H9 (cell line): Measurements from ENCODE around the gene SPOCD1. TPM values are rescaled to one million over a fixed set of nuclear protein-coding genes. Genes with fewer than 3 reads are reported as not detected.

Experiments used
- DNase-seq: peaks from one replicate; pipeline ENCODE4 v3.0.0-alpha.2; 2017
- H2AFZ ChIP-seq: one replicate; pipeline ENCODE4 v1.6.1; 2013; ENCODE audit warnings: mild to moderate bottlenecking, low read length, control low read depth, moderate library complexity
- H2AK5ac ChIP-seq: 2 replicates; pipeline ENCODE4 v1.6.1; 2013; ENCODE audit warnings: low read length, control low read depth, mixed read lengths; ENCODE audit not compliant: insufficient read length
- H2BK120ac ChIP-seq: one replicate; pipeline ENCODE4 v1.6.1; 2013; ENCODE audit warnings: low read depth, mild to moderate bottlenecking, low read length, control low read depth, inconsistent platforms; ENCODE audit not compliant: poor library complexity, severe bottlenecking
- H2BK12ac ChIP-seq: 2 replicates; pipeline ENCODE4 v1.6.1; 2013; ENCODE audit warnings: low read length, control low read depth, mixed read lengths, low read depth; ENCODE audit not compliant: insufficient read length
- H2BK15ac ChIP-seq: 2 replicates; pipeline ENCODE4 v1.6.1; 2013; ENCODE audit warnings: low read depth, low read length, control low read depth
- H2BK20ac ChIP-seq: one replicate; pipeline ENCODE4 v1.6.1; 2013; ENCODE audit warnings: low read depth, mild to moderate bottlenecking, low read length, control low read depth, inconsistent platforms; ENCODE audit not compliant: poor library complexity, severe bottlenecking
- H2BK5ac ChIP-seq: 2 replicates; pipeline ENCODE4 v1.6.1; 2013; ENCODE audit warnings: low read length, control low read depth, mixed read lengths; ENCODE audit not compliant: insufficient read length
- H3K14ac ChIP-seq: 2 replicates; pipeline ENCODE4 v1.6.1; 2013; ENCODE audit warnings: low read length, control low read depth; ENCODE audit not compliant: insufficient read depth
- H3K18ac ChIP-seq: 2 replicates; pipeline ENCODE4 v1.6.1; 2013; ENCODE audit warnings: low read depth, mild to moderate bottlenecking, mixed read lengths, low read length, control low read depth; ENCODE audit not compliant: insufficient read length
- H3K23ac ChIP-seq: 2 replicates; pipeline ENCODE4 v1.6.1; 2013; ENCODE audit warnings: low read length, control low read depth, mixed read lengths, low read depth; ENCODE audit not compliant: insufficient read length
- H3K23me2 ChIP-seq: 2 replicates; pipeline ENCODE4 v1.6.1; 2013; ENCODE audit warnings: low read depth, mild to moderate bottlenecking, mixed read lengths, low read length, control low read depth; ENCODE audit not compliant: insufficient read length, poor library complexity, severe bottlenecking
- H3K27ac ChIP-seq: 2 replicates; pipeline ENCODE4 v1.5.1; 2013; ENCODE audit warnings: low read length, control low read depth, mixed read lengths, low read depth; ENCODE audit not compliant: insufficient read length
- H3K27me3 ChIP-seq: 2 replicates; pipeline ENCODE4 v1.6.1; 2013; ENCODE audit warnings: low read length, control low read depth, inconsistent platforms; ENCODE audit not compliant: insufficient read depth
- H3K4ac ChIP-seq: 2 replicates; pipeline ENCODE4 v1.6.1; 2013; ENCODE audit warnings: low read depth, mild to moderate bottlenecking, control low read depth, inconsistent platforms, low read length, moderate library complexity
- H3K4me1 ChIP-seq: 2 replicates; pipeline ENCODE4 v1.6.1; 2013; ENCODE audit warnings: low read length, control low read depth, inconsistent platforms; ENCODE audit not compliant: insufficient read depth
- H3K4me2 ChIP-seq: 2 replicates; pipeline ENCODE4 v1.6.1; 2013; ENCODE audit warnings: low read length, control low read depth, mixed read lengths; ENCODE audit not compliant: insufficient read length, insufficient read depth
- H3K56ac ChIP-seq: 2 replicates; pipeline ENCODE4 v1.6.1; 2013; ENCODE audit warnings: low read depth, mild to moderate bottlenecking, mixed read lengths, low read length, control low read depth; ENCODE audit not compliant: insufficient read length
- H3K79me1 ChIP-seq: 2 replicates; pipeline ENCODE4 v1.6.1; 2013; ENCODE audit warnings: low read depth, mild to moderate bottlenecking, moderate library complexity, low read length, control low read depth, inconsistent platforms; ENCODE audit not compliant: insufficient read depth, poor library complexity, severe bottlenecking
- H3K79me2 ChIP-seq: 2 replicates; pipeline ENCODE4 v1.6.1; 2013; ENCODE audit warnings: low read length, control low read depth, inconsistent platforms; ENCODE audit not compliant: insufficient read depth
- H3K9ac ChIP-seq: 2 replicates; pipeline ENCODE4 v1.6.1; 2013; ENCODE audit warnings: low read length, control low read depth, mixed read lengths; ENCODE audit not compliant: insufficient read length; ENCODE audit errors: extremely low read depth
- H3K9me3 ChIP-seq: one replicate; pipeline ENCODE4 v1.6.1; 2013; ENCODE audit warnings: low read depth, low read length, inconsistent platforms; ENCODE audit not compliant: control insufficient read depth
- H3T11ph ChIP-seq: one replicate; pipeline ENCODE4 v1.6.1; 2013; ENCODE audit warnings: mild to moderate bottlenecking, low read length, control low read depth, inconsistent platforms
- H4K20me1 ChIP-seq: one replicate; pipeline ENCODE4 v1.6.1; 2013; ENCODE audit not compliant: control insufficient read depth, insufficient read length, insufficient read depth
- H4K5ac ChIP-seq: 2 replicates; pipeline ENCODE4 v1.6.1; 2013; ENCODE audit warnings: low read depth, mild to moderate bottlenecking, mixed read lengths, low read length, control low read depth; ENCODE audit not compliant: insufficient read length
- H4K8ac ChIP-seq: replicated peaks from 2 replicates; pipeline ENCODE4 v1.6.1; 2013; ENCODE audit warnings: low read length, control low read depth, mixed read lengths, low read depth; ENCODE audit not compliant: insufficient read length
- H4K91ac ChIP-seq: 2 replicates; pipeline ENCODE4 v1.6.1; 2013; ENCODE audit warnings: low read depth, mild to moderate bottlenecking, moderate library complexity, mixed read lengths, low read length, control low read depth; ENCODE audit not compliant: insufficient read length
- H3K27ac Mint-ChIP-seq, 3 experiments: 2 replicates in 2 of 3; 3 replicates in 1 of 3; pipeline ENCODE4 v1.8.0; 2020 to 2021; ENCODE audit warnings: mixed read lengths in 3 of 3, mild to moderate bottlenecking in 1 of 3, moderate library complexity in 1 of 3
- H3K27me3 Mint-ChIP-seq: 2 replicates; pipeline ENCODE4 v1.8.0; 2021; ENCODE audit warnings: low read depth, mild to moderate bottlenecking, moderate library complexity, mixed read lengths
- H3K36me3 Mint-ChIP-seq, 3 experiments: 2 replicates in 2 of 3; 3 replicates in 1 of 3; pipeline ENCODE4 v1.8.0; 2020 to 2021; ENCODE audit warnings: low read depth in 3 of 3, mixed read lengths in 3 of 3; ENCODE audit not compliant: insufficient read depth in 1 of 3
- H3K4me1 Mint-ChIP-seq, 2 experiments: 2 replicates each; pipeline ENCODE4 v1.8.0; 2020; ENCODE audit warnings: mixed read lengths in 2 of 2
- H3K4me3 Mint-ChIP-seq, 2 experiments: 2 replicates in 1 of 2; 3 replicates in 1 of 2; pipeline ENCODE4 v1.8.0; 2020 to 2021; ENCODE audit warnings: mild to moderate bottlenecking in 2 of 2, mixed read lengths in 2 of 2, moderate library complexity in 1 of 2
- H3K9me3 Mint-ChIP-seq, 2 experiments: 2 replicates in 1 of 2; 3 replicates in 1 of 2; pipeline ENCODE4 v1.8.0; 2020; ENCODE audit warnings: mild to moderate bottlenecking in 2 of 2, mixed read lengths in 2 of 2, moderate library complexity in 1 of 2
- CTCF ChIP-seq: fragments of 200-600 bp; sonication (generic); conservative IDR thresholded peaks from 3 replicates; pipeline ENCODE4 v1.8.0; 2021; ENCODE audit warnings: antibody characterized with exemption, mild to moderate bottlenecking
- WGBS: extraction: QIAGEN DNeasy Blood & Tissue Kit; methylation state at CpG from one replicate; pipeline ENCODE4 v1.1.7; 2013; ENCODE audit warnings: missing lambda C conversion rate, low lambda C conversion rate, mixed read lengths; ENCODE audit not compliant: insufficient read length; ENCODE audit errors: extremely low coverage; 5-methylcytosine and 5-hydroxymethylcytosine counted together
- total RNA-seq: library from RNA; stranded (reverse); gene quantifications from 2 replicates; pipeline ENCODE4 v1.2.1, GENCODE V29; 2021

Gene SPOCD1
- total RNA-seq, 1 experiment from 2014 or later, result 1.5 TPM

- Histone ChIP-seq H2AFZ (no peak overlapping the region), H2BK15ac (no peak overlapping the region), H4K5ac (no peak overlapping the region), H2AK5ac (no peak overlapping the region), H3K14ac (no peak overlapping the region), H3K4me1 (peaks cover 6% of the 10 kb centered on the region; the same call in 1 of the 2 replicates), H3K4ac (no peak overlapping the region), H3K23me2 (peaks cover 10% of the 10 kb centered on the region), H2BK5ac (no peak overlapping the region), H3K27me3 (peaks cover 2% of the 10 kb centered on the region; the same call in 1 of the 2 replicates), H2BK120ac (no peak overlapping the region), H3K27ac (no peak overlapping the region), H3K9ac (no peak overlapping the region), H3K56ac (no peak overlapping the region), H3K4me2 (peak overlapping the region; percentile 73), H3K23ac (no peak overlapping the region), H2BK12ac (no peak overlapping the region), H3K9me3 (no peaks in the 10 kb centered on the region), H3K79me2 (no peaks in the 10 kb centered on the region), H3K18ac (no peak overlapping the region), H4K8ac (no peak overlapping the region), H3K79me1 (no peaks in the 10 kb centered on the region), H4K91ac (no peak overlapping the region), H4K20me1 (no peaks in the 10 kb centered on the region), H3T11ph (no peak overlapping the region), H2BK20ac (no peak overlapping the region)
- Mint-ChIP-seq H3K36me3 (no peaks in the 10 kb centered on the region), H3K4me1 (peaks cover 54 to 69% of the 10 kb centered on the region in 2 experiments), H3K27me3 (peaks cover 51% of the 10 kb centered on the region), H3K9me3 (no peaks in the 10 kb centered on the region; a peak in 2 of 5 replicates), H3K27ac (no peak overlapping the region), H3K4me3 (peak overlapping the region; percentile 71 to 93)
- no CpG with 5 or more reads among the region's 93 CpGs for WGBS
- no peak for TF ChIP-seq CTCF
- DNase-seq, result no peak
Measured at GRCh38 chr1:31763671-31764311, 52.0 kb downstream of the SPOCD1 start.
